ENCODE data around the gene PTOV1. TPM values are rescaled to one million over a fixed set of nuclear protein-coding genes. Genes with fewer than 3 reads are reported as not detected.
A peak's percentile ranks its signal among the peaks of the same experiment; 100 is the strongest.

The PTOV1 gene
- total and polyA plus RNA-seq, 10 of the 15 experiments (the other 5 are each of a cell fraction or from before 2014, with no cell fraction given): 3.2 to 83.5 (median 22.3) TPM

- TF ChIP-seq CEBPZ (IDR thresholded peaks at IDR 0.05; ENCODE audit: low read depth, low read length): no peak
- TF ChIP-seq RELB (IDR thresholded peaks at IDR 0.05; ENCODE audit: low read depth): peak; percentile 77; the same call in 1 of the 2 replicates
- peak; percentile 48 to 70; a peak in 3 of 4 replicates for TF ChIP-seq BHLHE40 (IDR thresholded peaks at IDR 0.05; ENCODE audit: borderline replicate concordance in 1 of 2, low read depth in 2 of 2, low read length in 1 of 2)
- TF ChIP-seq SP1 (IDR thresholded peaks at IDR 0.05; ENCODE audit: low read depth, low read length): no peak
- TF ChIP-seq PRDM15 (CRISPR knock-in tag; IDR thresholded peaks at IDR 0.05): no peak
- no peak for TF ChIP-seq ZNF24 (IDR thresholded peaks at IDR 0.05)
- TF ChIP-seq POLR2A (IDR thresholded peaks at IDR 0.05; ENCODE audit: low read depth, low read length): no peak
- no peak for TF ChIP-seq ZBTB33 (IDR thresholded peaks at IDR 0.05)
- no peak for TF ChIP-seq MEF2A (IDR thresholded peaks at IDR 0.05; ENCODE audit: insufficient read depth, low read depth, low read length)
- TF ChIP-seq BCLAF1 (IDR thresholded peaks at IDR 0.05): no peak
- 0 out of 2 replicates have a peak, but pooled peaks have one; percentile 35 for TF ChIP-seq NR2F1 (conservative IDR thresholded peaks at IDR 0.05)
- TF ChIP-seq NR2C1 (IDR thresholded peaks at IDR 0.05): no peak
- TF ChIP-seq NFIC (IDR thresholded peaks at IDR 0.05; ENCODE audit: low read depth, low read length): no peak
- no peak for TF ChIP-seq EZH2 (IDR thresholded peaks at IDR 0.05; ENCODE audit: borderline replicate concordance, control insufficient read depth, low read depth, low read length)
- no peak for TF ChIP-seq IRF5 (IDR thresholded peaks at IDR 0.05; ENCODE audit: borderline replicate concordance)
Observed at GRCh38 chr19:49843265-49843664, 7.7 kb upstream of the PTOV1 start (continued).

Data from GM12878 (cell line).